ENCODE results near the gene SCAMP5.

- TF ChIP-seq, protein P1, sequence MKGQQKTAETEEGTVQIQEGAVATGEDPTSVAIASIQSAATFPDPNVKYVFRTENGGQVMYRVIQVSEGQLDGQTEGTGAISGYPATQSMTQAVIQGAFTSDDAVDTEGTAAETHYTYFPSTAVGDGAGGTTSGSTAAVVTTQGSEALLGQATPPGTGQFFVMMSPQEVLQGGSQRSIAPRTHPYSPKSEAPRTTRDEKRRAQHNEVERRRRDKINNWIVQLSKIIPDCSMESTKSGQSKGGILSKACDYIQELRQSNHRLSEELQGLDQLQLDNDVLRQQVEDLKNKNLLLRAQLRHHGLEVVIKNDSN (IDR thresholded peaks at IDR 0.05): no peak
- TF ChIP-seq CEBPB (IDR thresholded peaks at IDR 0.05) (no peak), EP300 (IDR thresholded peaks at IDR 0.05; ENCODE audit: borderline replicate concordance) (no peak), TCF12 (IDR thresholded peaks at IDR 0.05; ENCODE audit: low read depth) (peak; percentile 21; the same call in 1 of the 2 replicates), RAD21 (IDR thresholded peaks at IDR 0.05; ENCODE audit: low read depth) (peak; percentile 79), REST (IDR thresholded peaks at IDR 0.05; ENCODE audit: low read depth) (peak; percentile 87), CREB1 (IDR thresholded peaks at IDR 0.05; ENCODE audit: low read depth) (no peak)
- TF ChIP-seq, protein P2, sequence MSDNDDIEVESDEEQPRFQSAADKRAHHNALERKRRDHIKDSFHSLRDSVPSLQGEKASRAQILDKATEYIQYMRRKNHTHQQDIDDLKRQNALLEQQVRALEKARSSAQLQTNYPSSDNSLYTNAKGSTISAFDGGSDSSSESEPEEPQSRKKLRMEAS (IDR thresholded peaks at IDR 0.05): no peak
Measured at GRCh38 chr15:74988007-74988800, 7.2 kb upstream of the SCAMP5 start.

All from Ishikawa (cell line).